Coronary artery (tissue), 2 donors: ENCODE data around the gene ADAMTS12.

ENCODE experiments used
- DNase-seq: peaks from one replicate; pipeline ENCODE4 v3.0.0-alpha.2; 2017; ENCODE audit warnings: low spot score
- H3K27ac ChIP-seq, 2 donors: fragments of 200-600 bp; sonication (generic); one replicate each; pipeline ENCODE4 v1.5.1; 2016 to 2019
- H3K4me3 ChIP-seq: fragments of 200-600 bp; sonication (generic); 2 replicates; pipeline ENCODE4 v1.5.1; 2016; ENCODE audit warnings: mild to moderate bottlenecking, moderate library complexity
- CTCF ChIP-seq: fragments of 200-600 bp; sonication (generic); IDR thresholded peaks from one replicate; pipeline ENCODE4 v1.5.1; 2019; ENCODE audit warnings: antibody characterized with exemption

Gene ADAMTS12

GRCh38 chr5:33857037-33857436 is 34.8 kb downstream of the ADAMTS12 start:
- no peak for DNase-seq
- no peak for TF ChIP-seq CTCF
- Histone ChIP-seq H3K27ac (no peak overlapping the region), H3K4me3 (no peak overlapping the region)

GRCh38 chr5:33855396-33855795 is 36.4 kb downstream of the ADAMTS12 start:
- H3K27ac ChIP-seq, result peak overlapping the region; percentile 49 to 77
- no peak for TF ChIP-seq CTCF
- DNase-seq, result no peak
- no peak overlapping the region for H3K4me3 ChIP-seq

- no peak for TF ChIP-seq CTCF
- no peak for DNase-seq
- H3K4me3 ChIP-seq, result peak overlapping the region; percentile 31
- H3K27ac ChIP-seq, result peak overlapping the region; percentile 49 to 77
These were observed 37.0 kb downstream of the ADAMTS12 start for GRCh38 chr5:33854733-33855151.

- no peak for TF ChIP-seq CTCF
- peak overlapping the region; percentile 22 to 68 for H3K27ac ChIP-seq
- DNase-seq, result no peak
- peak overlapping the region; percentile 46 for H3K4me3 ChIP-seq
These were observed 39.0 kb downstream of the ADAMTS12 start for GRCh38 chr5:33852837-33853236.

- Histone ChIP-seq H3K4me3 (peak overlapping the region; percentile 46), H3K27ac (peak overlapping the region in 1 of 2 donors; percentile 68)
- no peak for TF ChIP-seq CTCF
- DNase-seq, result no peak
These were observed 39.5 kb downstream of the ADAMTS12 start for GRCh38 chr5:33852319-33852718.

GRCh38 chr5:33850100-33850594 is 41.6 kb downstream of the ADAMTS12 start:
- H3K27ac ChIP-seq, result peak overlapping the region in 1 of 2 donors; percentile 38
- TF ChIP-seq CTCF, result no peak
- no peak overlapping the region for H3K4me3 ChIP-seq
- no peak for DNase-seq

- DNase-seq, result no peak
- Histone ChIP-seq H3K27ac (no peak overlapping the region), H3K4me3 (no peak overlapping the region)
- TF ChIP-seq CTCF, result no peak
These were observed 43.2 kb downstream of the ADAMTS12 start for GRCh38 chr5:33848554-33848953.
